GM06990 (cell line): Measurements from ENCODE around the gene NTF4.

ENCODE experiments used
- DNase-seq: peaks from one replicate; pipeline ENCODE4 v3.0.0-alpha.2; 2011; ENCODE audit not compliant: insufficient read length; ENCODE audit errors: extremely low read depth
- H3K27me3 ChIP-seq: replicated peaks from 2 replicates; pipeline ENCODE4 v1.6.0; 2011; ENCODE audit warnings: low read length; ENCODE audit not compliant: control insufficient read depth, insufficient read depth
- H3K36me3 ChIP-seq: 2 replicates; pipeline ENCODE4 v1.5.1; 2011; ENCODE audit warnings: low read length; ENCODE audit not compliant: control insufficient read depth, insufficient read depth
- H3K4me3 ChIP-seq: replicated peaks from 2 replicates; pipeline ENCODE4 v1.5.1; 2011; ENCODE audit warnings: low read depth, mild to moderate bottlenecking, control low read depth, low read length
- CTCF ChIP-seq: IDR thresholded peaks from 2 replicates; pipeline ENCODE4 v1.5.1; 2011; ENCODE audit warnings: low read length, control low read depth, mild to moderate bottlenecking, inconsistent platforms; ENCODE audit not compliant: insufficient read depth, poor library complexity, severe bottlenecking

The NTF4 gene

DNA sequence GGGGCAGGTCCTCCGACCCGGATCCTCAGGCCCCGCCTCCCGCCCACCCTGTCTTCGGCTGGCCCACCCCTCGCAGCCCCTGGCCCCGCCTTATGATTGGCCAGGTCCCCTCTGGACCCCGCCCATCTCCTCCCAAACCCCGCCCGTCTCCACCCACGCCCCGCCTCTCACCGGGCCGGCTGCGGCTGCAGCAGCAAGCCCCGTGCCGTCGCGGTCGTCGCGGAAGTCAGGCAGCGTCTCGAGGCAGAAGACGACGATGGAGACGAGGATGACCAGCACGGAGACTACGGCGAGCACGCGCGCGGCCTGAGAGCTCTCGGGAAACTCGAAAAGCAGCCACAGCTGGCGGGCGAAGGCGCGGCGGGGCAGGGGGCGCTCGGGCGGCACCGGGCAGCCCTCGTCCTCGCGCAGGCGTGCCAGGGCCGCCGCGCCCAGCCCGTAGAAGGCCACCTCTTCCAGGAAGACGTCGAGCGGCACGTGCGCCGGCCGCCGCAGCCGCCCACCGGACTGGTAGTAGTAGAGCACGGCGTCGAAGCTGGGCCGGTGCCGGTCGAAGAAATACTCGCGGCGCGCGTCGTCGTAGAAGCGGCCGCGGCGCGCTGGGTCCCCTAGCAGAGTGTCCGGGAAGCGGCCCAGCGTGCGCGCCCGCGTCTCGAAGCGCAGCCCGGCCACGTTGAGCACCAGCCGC is 7.4 kb upstream of the NTF4 start:
- Histone ChIP-seq H3K4me3 (no peak overlapping the region), H3K27me3 (no peaks in the 10 kb centered on the region), H3K36me3 (no peaks in the 10 kb centered on the region)
- TF ChIP-seq CTCF, result no peak
- no peak for DNase-seq

- no peak for DNase-seq
- no peak overlapping the region for H3K4me3 ChIP-seq
- no peaks in the 10 kb centered on the region for H3K36me3 ChIP-seq
- H3K27me3 ChIP-seq, result no peaks in the 10 kb centered on the region; the same call in 1 of the 2 replicates
- TF ChIP-seq CTCF, result no peak
These were observed 5.8 kb upstream of the NTF4 start for GRCh38 chr19:49070416-49070815.

DNA sequence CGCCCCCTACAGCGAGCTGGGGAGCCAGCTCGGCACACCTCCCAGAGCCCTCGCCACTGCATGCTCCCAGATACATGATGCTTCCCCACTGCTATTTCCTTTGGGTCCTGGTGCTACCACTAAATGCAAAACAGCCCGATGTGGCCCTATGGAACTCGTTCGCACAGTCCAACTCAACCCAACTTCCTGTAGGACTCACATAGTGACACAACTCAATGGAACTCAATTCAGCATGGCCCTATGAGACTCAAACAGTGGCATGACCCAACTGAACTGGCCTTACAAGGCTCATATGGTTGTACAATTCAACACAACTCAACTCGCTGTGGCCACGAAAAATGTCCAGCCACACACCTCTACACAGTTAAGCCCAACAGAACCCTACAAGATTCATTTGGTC is 4.4 kb upstream of the NTF4 start:
- no peak for DNase-seq
- no peak overlapping the region for H3K4me3 ChIP-seq
- no peaks in the 10 kb centered on the region for H3K36me3 ChIP-seq
- no peaks in the 10 kb centered on the region; the same call in 1 of the 2 replicates for H3K27me3 ChIP-seq
- TF ChIP-seq CTCF, result no peak

- H3K36me3 ChIP-seq, result no peaks in the 10 kb centered on the region
- no peak overlapping the region for H3K4me3 ChIP-seq
- no peak for TF ChIP-seq CTCF
- no peak for DNase-seq
- no peaks in the 10 kb centered on the region; the same call in 1 of the 2 replicates for H3K27me3 ChIP-seq
These were observed 2.9 kb upstream of the NTF4 start for GRCh38 chr19:49067554-49067953.

DNA sequence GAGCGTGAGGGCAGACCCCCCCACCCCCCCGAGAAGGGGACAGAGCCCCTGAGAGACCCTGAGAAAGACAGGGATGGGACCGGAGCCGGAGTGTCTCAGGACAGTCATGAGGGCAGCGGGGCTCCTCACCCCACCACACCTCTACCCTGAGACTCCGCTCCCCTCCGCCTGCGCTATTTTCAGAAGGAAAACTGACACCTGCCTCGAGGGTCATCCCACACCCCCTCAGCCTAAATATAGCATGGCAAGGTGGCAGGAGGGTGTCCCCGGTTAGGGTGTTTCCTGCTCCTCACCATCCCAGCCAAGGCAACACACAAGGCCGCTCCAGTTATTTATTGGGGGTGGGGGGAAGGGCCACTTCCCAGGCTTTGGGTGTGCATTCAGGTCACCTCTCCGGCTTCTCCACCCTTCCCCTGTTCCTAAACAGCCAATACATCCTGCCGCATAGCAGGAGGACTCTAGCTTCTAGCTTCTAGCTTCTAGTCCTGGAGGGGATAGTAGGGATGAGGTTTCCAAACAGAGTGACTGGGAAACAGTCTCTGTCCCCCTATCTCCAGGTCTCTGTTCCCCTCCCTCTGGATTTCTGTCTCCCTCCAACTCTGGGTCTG is 1.4 kb upstream of the NTF4 start:
- TF ChIP-seq CTCF, result no peak
- no peaks in the 10 kb centered on the region for H3K36me3 ChIP-seq
- no peak for DNase-seq
- no peak overlapping the region for H3K4me3 ChIP-seq
- no peaks in the 10 kb centered on the region; the same call in 1 of the 2 replicates for H3K27me3 ChIP-seq
